Bronchial epithelial cell (primary cell): ENCODE data around the gene AVPI1. TPM values are rescaled to one million over a fixed set of nuclear protein-coding genes. Genes with fewer than 3 reads are reported as not detected.

Source experiments
- DNase-seq: peaks from one replicate; pipeline ENCODE4 v3.0.0-alpha.2; 2010; ENCODE audit warnings: low read depth
- FAIRE-seq: peaks from 2 replicates; lab custom pipeline; 2011; peaks lifted over from hg19 to GRCh38; lab: Jason Lieb, UNC
- H3K27me3 ChIP-seq: 2 replicates; pipeline ENCODE4 v1.5.1; 2011; ENCODE audit warnings: low read length; ENCODE audit not compliant: control insufficient read depth, insufficient read depth
- H3K36me3 ChIP-seq: 2 replicates; pipeline ENCODE4 v1.5.1; 2011; ENCODE audit warnings: low read length; ENCODE audit not compliant: control insufficient read depth, insufficient read depth
- H3K4me3 ChIP-seq: 2 replicates; pipeline ENCODE4 v1.5.1; 2011; ENCODE audit warnings: mild to moderate bottlenecking, low read depth, low read length, control low read depth
- total RNA-seq: library from RNA; depleted of rRNA; stranded (reverse); fragments of >200 nt; gene quantifications from 2 replicates; pipeline ENCODE4 v1.2.1, GENCODE V29; 2014
- TF ChIP-seq, protein P1 (sequence below): IDR thresholded peaks from 2 replicates; pipeline ENCODE4 v1.5.1; 2011; ENCODE audit warnings: mild to moderate bottlenecking, moderate library complexity, low read length, control low read depth, inconsistent platforms; ENCODE audit not compliant: insufficient read depth, severe bottlenecking

AVPI1 gene
- total RNA-seq, 1 donor from 2014 or later = 89.2 TPM

DNA sequence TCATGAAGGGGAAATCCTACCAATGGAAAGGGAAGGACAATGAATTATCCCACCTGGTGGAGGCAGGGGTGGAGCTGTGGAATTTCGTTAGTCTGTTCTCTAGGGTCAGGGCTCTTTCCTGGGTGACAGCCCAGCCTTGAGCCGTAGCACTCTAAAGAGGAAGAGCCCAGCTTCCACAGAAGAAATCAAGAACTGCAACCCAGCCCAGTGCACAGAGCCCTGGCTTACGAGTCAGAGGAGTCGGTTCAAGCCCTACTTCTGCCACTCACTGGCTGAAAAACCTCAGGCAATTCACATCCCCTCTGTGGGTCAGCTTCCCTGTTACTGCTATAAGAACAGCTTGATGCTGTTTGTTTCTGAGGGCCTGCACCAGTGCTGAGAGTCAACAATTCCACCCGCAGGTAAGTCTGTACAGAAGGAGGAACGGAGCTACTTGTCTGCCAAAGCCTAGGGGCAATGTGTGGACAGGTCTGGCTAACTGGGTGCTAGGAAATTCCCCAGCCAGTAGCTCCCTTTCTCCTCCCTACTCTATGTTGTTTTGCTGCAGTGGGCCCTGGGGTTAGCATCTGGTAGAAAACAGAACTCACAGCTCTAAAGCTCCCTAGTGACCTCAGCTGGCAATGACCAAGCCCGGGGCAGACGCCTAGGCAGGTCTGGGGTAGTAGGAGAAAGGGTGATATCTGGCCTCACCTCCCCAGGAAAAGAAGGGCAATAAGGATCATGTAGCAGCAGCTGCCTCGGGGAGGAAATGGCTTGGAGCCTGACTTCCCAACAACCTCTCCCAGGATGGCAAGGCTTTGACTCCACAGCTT is 3.3 kb downstream of the AVPI1 start:
- FAIRE-seq (peak; percentile 7), DNase-seq (peak; percentile 66)
- H3K36me3 ChIP-seq = peaks cover 8% of the 10 kb centered on the region
- peak overlapping the region; percentile 88 for H3K4me3 ChIP-seq
- TF ChIP-seq, protein P1, sequence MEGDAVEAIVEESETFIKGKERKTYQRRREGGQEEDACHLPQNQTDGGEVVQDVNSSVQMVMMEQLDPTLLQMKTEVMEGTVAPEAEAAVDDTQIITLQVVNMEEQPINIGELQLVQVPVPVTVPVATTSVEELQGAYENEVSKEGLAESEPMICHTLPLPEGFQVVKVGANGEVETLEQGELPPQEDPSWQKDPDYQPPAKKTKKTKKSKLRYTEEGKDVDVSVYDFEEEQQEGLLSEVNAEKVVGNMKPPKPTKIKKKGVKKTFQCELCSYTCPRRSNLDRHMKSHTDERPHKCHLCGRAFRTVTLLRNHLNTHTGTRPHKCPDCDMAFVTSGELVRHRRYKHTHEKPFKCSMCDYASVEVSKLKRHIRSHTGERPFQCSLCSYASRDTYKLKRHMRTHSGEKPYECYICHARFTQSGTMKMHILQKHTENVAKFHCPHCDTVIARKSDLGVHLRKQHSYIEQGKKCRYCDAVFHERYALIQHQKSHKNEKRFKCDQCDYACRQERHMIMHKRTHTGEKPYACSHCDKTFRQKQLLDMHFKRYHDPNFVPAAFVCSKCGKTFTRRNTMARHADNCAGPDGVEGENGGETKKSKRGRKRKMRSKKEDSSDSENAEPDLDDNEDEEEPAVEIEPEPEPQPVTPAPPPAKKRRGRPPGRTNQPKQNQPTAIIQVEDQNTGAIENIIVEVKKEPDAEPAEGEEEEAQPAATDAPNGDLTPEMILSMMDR = no peak
- H3K27me3 ChIP-seq = no peaks in the 10 kb centered on the region

DNA sequence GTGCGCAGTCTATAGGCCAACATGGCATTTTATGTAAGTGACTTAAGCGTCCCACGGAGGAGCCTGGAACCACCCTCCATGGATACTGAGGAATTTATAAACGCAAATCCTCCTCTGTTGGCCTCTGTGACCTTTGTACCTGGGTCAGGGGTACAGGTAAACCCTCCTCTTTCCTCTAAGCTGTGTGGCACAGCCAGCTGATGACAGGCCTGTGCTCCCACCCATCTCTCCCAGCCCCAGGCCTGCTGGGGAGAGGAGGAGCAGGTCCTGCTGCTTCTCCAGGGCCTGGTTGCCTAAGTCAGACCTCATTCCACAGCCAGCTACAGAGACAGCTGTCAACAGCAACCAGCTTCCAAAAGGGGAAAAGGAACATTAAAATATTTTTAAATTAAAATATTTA is 5.0 kb downstream of the AVPI1 start:
- DNase-seq = no peak
- TF ChIP-seq, protein P1 = no peak
- Histone ChIP-seq H3K27me3 (no peaks in the 10 kb centered on the region), H3K4me3 (no peak overlapping the region), H3K36me3 (peaks cover 21% of the 10 kb centered on the region)
- FAIRE-seq = no peak

GRCh38 chr10:97679594-97679993 is 7.4 kb downstream of the AVPI1 start:
- FAIRE-seq (no peak), DNase-seq (no peak)
- no peaks in the 10 kb centered on the region for H3K27me3 ChIP-seq
- no peak overlapping the region for H3K4me3 ChIP-seq
- peaks cover 27% of the 10 kb centered on the region for H3K36me3 ChIP-seq
- TF ChIP-seq, protein P1 = no peak

DNA sequence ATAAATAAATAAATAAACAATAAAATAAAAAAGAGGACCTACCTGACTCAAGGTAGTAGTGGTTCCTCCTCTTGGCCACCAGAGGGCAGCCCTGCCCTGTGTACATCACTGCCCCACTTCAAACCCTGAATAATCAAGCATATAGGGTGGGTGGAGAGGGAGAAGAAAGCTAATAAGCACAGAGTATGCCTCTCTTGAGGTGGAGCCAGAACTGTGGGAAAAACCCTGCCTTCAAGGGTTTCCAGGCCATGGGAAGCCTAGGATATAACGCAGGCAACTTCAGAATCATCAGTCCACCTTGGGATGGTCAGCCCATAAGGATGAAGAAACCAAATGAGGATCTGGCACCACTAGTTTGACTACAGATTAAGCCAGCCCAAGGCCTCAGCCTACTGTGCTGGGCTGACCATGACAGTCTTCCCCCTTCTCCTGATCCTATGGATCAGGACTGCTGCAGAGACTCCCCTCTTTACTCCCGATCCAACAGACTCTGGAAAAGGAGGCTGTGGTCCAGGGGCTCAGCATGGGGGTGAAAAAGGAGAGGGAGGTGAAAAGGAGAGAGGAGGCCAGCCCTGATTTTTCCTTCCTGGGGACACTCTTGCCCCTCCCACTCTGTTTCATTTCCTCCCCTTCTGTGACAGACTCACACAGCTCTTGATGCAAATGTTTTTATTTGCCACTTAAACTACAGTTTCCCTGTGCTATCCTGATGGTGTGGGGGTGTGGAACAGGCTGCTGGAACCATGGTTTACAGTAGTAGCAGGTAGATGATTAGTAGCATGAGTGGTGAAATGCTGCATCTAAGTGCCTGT is 10.1 kb downstream of the AVPI1 start:
- DNase-seq (peak; percentile 65), FAIRE-seq (no peak)
- no peak overlapping the region for H3K4me3 ChIP-seq
- peaks cover 38% of the 10 kb centered on the region for H3K36me3 ChIP-seq
- TF ChIP-seq, protein P1 = peak; percentile 71
- no peaks in the 10 kb centered on the region for H3K27me3 ChIP-seq

GRCh38 chr10:97675222-97675621 is 11.8 kb downstream of the AVPI1 start:
- no peak overlapping the region for H3K4me3 ChIP-seq
- no peak for FAIRE-seq
- TF ChIP-seq, protein P1 = no peak
- no peaks in the 10 kb centered on the region for H3K27me3 ChIP-seq
- peaks cover 38% of the 10 kb centered on the region for H3K36me3 ChIP-seq
- DNase-seq = no peak
